ENCODE results near the gene ANXA7. TPM values are rescaled to one million over a fixed set of nuclear protein-coding genes. Genes with fewer than 3 reads are reported as not detected.
A peak's percentile ranks its signal among the peaks of the same experiment; 100 is the strongest.

Gene ANXA7
- total RNA-seq, 2 experiments from 2014 or later: 98.7 to 107 TPM

DNA sequence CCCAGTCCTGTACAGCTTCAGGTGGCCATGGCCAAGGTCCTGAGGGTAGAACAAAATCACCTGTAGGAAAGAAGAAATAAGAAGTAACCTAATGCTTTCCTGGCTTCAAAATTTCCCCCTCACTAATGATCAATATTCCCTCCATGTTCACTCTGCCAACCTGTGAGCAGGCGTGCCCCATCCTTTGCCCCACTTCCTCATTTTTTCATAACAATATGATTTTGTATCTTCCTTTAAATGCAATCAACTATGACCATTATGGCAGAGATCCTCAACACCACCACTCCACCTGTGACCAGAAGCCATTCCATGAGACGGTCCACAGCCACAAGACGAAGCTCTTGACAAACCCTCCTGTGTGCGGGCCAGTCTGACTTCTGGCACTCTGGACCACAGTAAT is 12.5 kb upstream of the ANXA7 start:
- no peak overlapping the region for H3K4me3 Mint-ChIP-seq
- POLR2A ChIA-PET: interaction anchor here (1.2 kb wide), 1 partner anchor 9 kb away, joined by 3 read pairs; no protein-coding TSS in a partner anchor
- CTCF ChIA-PET: no interaction called here
- no peaks in the 10 kb centered on the region for H3K27me3 Mint-ChIP-seq
- peaks cover 48% of the 10 kb centered on the region for H3K36me3 Mint-ChIP-seq (ENCODE audit: low read depth)
- no peaks in the 10 kb centered on the region for H3K9me3 Mint-ChIP-seq
- no peak for DNase-seq
- no peak overlapping the region for H3K27ac Mint-ChIP-seq
- H3K4me1 Mint-ChIP-seq: no peaks in the 10 kb centered on the region

DNA sequence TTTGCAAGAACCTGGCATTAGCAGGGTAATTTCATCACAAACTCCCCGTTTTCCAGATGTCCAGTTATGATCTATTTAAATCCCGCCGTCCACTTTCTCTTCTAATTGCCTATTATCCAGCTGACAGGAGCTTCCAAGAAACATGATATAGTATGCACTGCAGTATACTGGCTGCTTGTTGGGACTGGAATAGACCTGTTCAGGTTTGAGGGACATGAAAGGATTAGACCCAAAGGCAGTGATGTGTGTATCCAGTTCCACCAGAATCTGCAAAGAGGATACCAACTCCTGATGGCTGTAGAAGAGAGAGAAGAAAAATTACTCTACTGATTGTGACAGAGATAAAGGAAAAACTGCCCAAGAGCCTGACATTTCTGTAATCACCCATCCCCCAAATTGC is 10.6 kb upstream of the ANXA7 start:
- no peak overlapping the region for H3K4me3 Mint-ChIP-seq
- H3K4me1 Mint-ChIP-seq: no peaks in the 10 kb centered on the region
- DNase-seq: no peak
- H3K9me3 Mint-ChIP-seq: no peaks in the 10 kb centered on the region
- CTCF ChIA-PET: no interaction called here
- H3K27ac Mint-ChIP-seq: no peak overlapping the region
- POLR2A ChIA-PET: no interaction called here
- no peaks in the 10 kb centered on the region for H3K27me3 Mint-ChIP-seq
- peaks cover 46% of the 10 kb centered on the region for H3K36me3 Mint-ChIP-seq (ENCODE audit: low read depth)

DNA sequence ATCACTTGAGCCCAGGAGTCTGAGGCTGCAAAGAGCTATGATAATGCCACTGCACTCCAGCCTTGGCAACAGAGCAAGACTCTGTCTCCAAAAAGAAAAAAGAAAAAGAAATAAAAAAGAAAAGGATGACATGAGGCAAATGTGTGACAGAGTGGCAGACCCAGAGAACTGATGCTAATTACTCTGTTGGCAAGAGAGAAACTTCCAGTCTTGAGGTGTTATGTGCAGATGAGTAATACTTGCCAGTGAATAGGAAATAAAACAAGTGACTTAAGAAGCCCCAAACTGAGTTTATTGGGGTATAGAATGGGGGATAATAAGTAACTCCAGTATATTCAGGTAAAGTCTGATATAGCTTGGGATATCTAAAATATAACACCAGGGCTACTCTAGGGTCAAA is 9.5 kb upstream of the ANXA7 start:
- H3K9me3 Mint-ChIP-seq: no peaks in the 10 kb centered on the region
- CTCF ChIA-PET: no interaction called here
- peaks cover 46% of the 10 kb centered on the region for H3K36me3 Mint-ChIP-seq (ENCODE audit: low read depth)
- H3K27ac Mint-ChIP-seq: no peak overlapping the region
- H3K4me1 Mint-ChIP-seq: no peaks in the 10 kb centered on the region
- no peak overlapping the region for H3K4me3 Mint-ChIP-seq
- H3K27me3 Mint-ChIP-seq: no peaks in the 10 kb centered on the region
- DNase-seq: no peak
- POLR2A ChIA-PET: no interaction called here

DNA sequence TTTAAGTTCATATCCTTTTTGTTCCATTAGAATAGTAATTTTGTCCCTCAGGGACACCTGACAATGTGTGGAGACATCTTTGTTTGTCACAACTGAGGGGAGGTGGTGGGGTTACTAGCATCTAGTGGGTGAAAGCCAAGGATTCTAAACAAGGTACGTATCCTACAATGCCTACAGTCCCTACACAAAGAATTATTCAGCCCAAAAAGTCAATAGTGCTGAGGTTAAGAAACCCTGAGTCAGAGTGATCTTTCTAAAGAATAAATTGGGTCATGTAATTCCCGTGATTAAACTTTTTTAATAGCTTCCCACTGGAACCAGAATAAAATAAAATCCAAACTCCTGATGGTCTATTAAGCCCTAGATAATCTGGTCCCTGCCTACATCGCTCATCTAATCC is 2.7 kb upstream of the ANXA7 start:
- Mint-ChIP-seq H3K9me3 (no peaks in the 10 kb centered on the region), H3K27ac (no peak overlapping the region), H3K27me3 (peaks cover 3% of the 10 kb centered on the region), H3K4me3 (no peak overlapping the region), H3K4me1 (peaks cover 29% of the 10 kb centered on the region), H3K36me3 (ENCODE audit: low read depth) (peaks cover 3% of the 10 kb centered on the region)
- no peak for DNase-seq
- ChIA-PET POLR2A (interaction anchor here (1.0 to 1.1 kb wide), 2 partner anchors 10 kb away, joined by 3 read pairs; no protein-coding TSS in a partner anchor), CTCF (no interaction called here)

DNA sequence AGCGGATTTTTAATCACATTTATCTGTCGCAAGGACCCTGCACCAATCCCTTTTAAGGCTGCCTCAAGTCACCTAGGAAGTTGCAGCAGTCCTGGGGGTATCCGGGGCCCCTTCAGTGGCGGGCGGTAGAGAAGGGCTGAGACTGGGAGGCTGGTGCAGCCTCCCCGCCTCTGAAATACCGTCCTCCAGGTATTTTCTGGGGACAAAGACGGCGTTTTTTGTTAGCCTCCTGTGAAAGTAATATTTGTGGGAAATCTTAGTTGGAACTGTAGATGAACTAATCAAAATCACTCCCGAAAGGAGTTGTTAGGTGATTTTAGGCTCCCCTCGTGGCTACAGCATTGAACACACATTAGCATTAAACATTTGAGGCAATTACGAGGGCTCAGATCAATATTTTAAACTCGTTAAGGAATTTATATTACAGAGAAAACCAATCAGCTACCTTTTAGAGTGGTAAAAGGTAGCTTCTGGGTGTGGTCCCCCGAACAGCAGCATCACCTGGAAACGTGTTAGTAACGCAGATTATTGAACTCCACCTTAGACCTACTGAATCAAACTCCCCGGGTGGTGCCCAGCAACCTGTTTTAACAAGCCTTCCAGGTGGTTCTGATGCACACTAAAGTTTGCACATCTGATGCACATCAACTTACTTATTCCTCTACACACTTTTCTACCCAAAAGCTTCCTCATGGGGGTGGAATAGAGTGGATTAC is 530 bp upstream of the ANXA7 start:
- CTCF ChIA-PET: interaction anchor here (0.6 to 1.6 kb wide), 2 partner anchors 81 to 308 kb away, joined by 3 to 4 read pairs; partner anchors contain the start of gene PPP3CB
- POLR2A ChIA-PET: interaction anchor here (1.0 to 5.7 kb wide), 9 partner anchors 9 to 169 kb away, joined by 3 to 63 read pairs (median 5); partner anchors contain the start of genes CFAP70, DNAJC9, MRPS16 and PPP3CB
- DNase-seq: no peak
- Mint-ChIP-seq H3K36me3 (ENCODE audit: low read depth) (peaks cover 15% of the 10 kb centered on the region), H3K9me3 (no peaks in the 10 kb centered on the region), H3K4me3 (peak overlapping the region; percentile 84), H3K27ac (peak overlapping the region; percentile 63), H3K4me1 (peaks cover 46% of the 10 kb centered on the region), H3K27me3 (peaks cover 3% of the 10 kb centered on the region)

DNA sequence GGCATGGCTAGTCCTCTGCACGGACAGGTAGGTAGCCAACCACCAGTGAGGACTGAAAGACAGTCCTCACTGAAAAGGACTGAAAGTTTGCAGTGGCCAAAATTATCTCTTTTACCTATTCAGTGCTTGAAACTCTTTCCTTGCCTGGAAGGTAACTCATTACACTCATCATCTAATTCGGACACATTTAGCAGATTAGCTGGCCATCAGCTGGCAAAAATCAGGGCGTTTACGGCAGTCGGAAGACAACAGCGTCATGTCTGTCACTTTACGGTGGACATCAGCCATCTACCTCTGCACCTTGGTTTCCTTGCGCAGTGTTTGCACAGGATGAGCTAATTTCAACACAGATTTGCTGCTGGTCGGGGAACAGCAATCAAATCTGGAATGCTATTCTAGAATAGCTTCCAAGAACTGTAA is 740 bp downstream of the ANXA7 start:
- H3K27ac Mint-ChIP-seq: peak overlapping the region; percentile 83

DNA sequence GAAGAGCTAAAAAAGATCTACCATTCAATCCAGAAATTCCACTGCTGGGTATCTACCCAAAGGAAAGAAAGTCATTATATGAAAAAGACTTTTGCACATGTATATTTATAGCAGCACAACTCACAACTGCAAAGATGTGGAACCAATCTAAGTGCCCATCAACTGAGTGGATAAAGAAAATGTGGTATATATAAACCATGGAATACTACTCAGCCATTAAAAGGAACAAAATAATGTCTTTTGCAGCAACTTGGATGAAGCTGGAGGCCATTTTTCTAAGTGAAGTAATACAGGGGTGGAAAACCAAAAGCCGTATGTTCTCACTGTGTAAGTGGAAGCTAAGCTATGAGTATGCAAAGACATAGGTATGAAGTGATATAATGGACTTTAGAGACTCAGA is 3.0 kb downstream of the ANXA7 start:
- H3K9me3 Mint-ChIP-seq: no peaks in the 10 kb centered on the region
- DNase-seq: no peak
- ChIA-PET POLR2A (interaction anchor here (1.0 to 5.7 kb wide), 3 partner anchors 12 to 84 kb away, joined by 3 to 63 read pairs (median 24); partner anchors contain the start of genes CFAP70 and PPP3CB), CTCF (interaction anchor here (1.0 kb wide), 1 partner anchor 233 kb away, joined by 3 read pairs; no protein-coding TSS in a partner anchor)
- no peak overlapping the region for H3K4me3 Mint-ChIP-seq
- peaks cover 65% of the 10 kb centered on the region for H3K4me1 Mint-ChIP-seq
- peaks cover 37% of the 10 kb centered on the region for H3K36me3 Mint-ChIP-seq (ENCODE audit: low read depth)
- peaks cover 3% of the 10 kb centered on the region for H3K27me3 Mint-ChIP-seq
- H3K27ac Mint-ChIP-seq: no peak overlapping the region

More for the DNA sequence above, 740 bp downstream of the ANXA7 start:
- ChIA-PET POLR2A (interaction anchor here (0.7 to 5.7 kb wide), 29 partner anchors 8 to 359 kb away, joined by 3 to 63 read pairs (median 4); partner anchors contain the start of genes CFAP70, DNAJC9, MRPS16 and MSS51), CTCF (interaction anchor here (0.7 to 1.6 kb wide), 10 partner anchors 8 to 663 kb away, joined by 3 to 5 read pairs (median 3); partner anchors contain the start of genes CFAP70 and PPP3CB)
- Mint-ChIP-seq H3K4me3 (peak overlapping the region; percentile 84), H3K9me3 (no peaks in the 10 kb centered on the region), H3K4me1 (peaks cover 54% of the 10 kb centered on the region), H3K27me3 (peaks cover 3% of the 10 kb centered on the region), H3K36me3 (ENCODE audit: low read depth) (peaks cover 21% of the 10 kb centered on the region)
- DNase-seq: peak; percentile 62

DNA sequence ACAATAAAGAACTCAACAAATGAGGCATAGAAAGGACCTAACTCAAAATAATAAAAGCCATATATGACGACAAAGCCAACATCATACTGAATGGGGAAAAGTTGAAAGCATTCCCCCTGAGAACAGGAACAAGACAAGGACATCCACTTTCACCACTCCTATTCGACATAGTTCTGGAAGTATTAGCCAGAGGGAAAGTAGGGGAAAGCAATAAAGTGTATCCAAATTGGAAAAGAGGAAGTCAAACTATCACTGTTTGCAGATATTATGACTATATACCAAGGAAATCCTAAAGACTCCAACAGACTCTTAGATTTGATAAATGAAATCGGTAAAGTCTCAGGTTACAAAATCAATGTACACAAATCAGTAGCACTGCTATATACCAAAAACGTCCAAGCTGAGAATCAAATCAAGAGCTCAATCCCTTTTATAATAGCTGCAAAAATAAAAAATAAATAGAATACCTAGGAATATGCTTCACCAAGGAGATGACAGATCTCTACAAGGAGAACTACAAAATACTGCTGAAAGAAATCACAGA is 4.8 kb downstream of the ANXA7 start:
- ChIA-PET CTCF (no interaction called here), POLR2A (interaction anchor here (1.3 kb wide), 1 partner anchor 157 kb away, joined by 4 read pairs; the partner anchor contains the start of gene MRPS16)
- peaks cover 37% of the 10 kb centered on the region for H3K36me3 Mint-ChIP-seq (ENCODE audit: low read depth)
- no peak overlapping the region for H3K27ac Mint-ChIP-seq
- H3K27me3 Mint-ChIP-seq: no peaks in the 10 kb centered on the region
- H3K4me3 Mint-ChIP-seq: no peak overlapping the region
- no peak for DNase-seq
- no peaks in the 10 kb centered on the region for H3K9me3 Mint-ChIP-seq
- peaks cover 52% of the 10 kb centered on the region for H3K4me1 Mint-ChIP-seq

DNA sequence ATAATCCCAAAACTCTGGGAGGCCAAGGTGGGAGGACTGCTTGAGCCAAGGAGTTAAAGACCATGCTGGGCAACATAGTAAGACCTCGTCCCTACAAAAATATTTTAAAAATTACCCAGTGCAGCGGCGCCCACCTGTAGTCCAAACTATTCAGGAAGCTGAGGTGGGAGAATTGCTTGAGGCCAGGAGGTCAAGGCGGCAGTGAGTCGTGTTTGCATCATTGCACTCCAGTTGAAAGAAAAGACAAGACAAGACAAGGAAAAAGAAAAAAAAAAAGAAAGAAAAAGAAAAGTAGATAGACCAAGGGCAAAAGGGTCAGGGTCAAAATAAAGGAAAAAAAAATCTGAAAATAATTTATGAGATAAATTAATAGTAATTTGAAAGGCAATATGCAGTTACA is 5.8 kb downstream of the ANXA7 start:
- Mint-ChIP-seq H3K27ac (no peak overlapping the region), H3K27me3 (no peaks in the 10 kb centered on the region), H3K4me3 (no peak overlapping the region), H3K36me3 (ENCODE audit: low read depth) (peaks cover 37% of the 10 kb centered on the region), H3K4me1 (peaks cover 49% of the 10 kb centered on the region), H3K9me3 (no peaks in the 10 kb centered on the region)
- ChIA-PET CTCF (no interaction called here), POLR2A (interaction anchor here (1.0 to 1.3 kb wide), 2 partner anchors 156 to 162 kb away, joined by 3 to 4 read pairs; partner anchors contain the start of gene MRPS16)
- DNase-seq: no peak

DNA sequence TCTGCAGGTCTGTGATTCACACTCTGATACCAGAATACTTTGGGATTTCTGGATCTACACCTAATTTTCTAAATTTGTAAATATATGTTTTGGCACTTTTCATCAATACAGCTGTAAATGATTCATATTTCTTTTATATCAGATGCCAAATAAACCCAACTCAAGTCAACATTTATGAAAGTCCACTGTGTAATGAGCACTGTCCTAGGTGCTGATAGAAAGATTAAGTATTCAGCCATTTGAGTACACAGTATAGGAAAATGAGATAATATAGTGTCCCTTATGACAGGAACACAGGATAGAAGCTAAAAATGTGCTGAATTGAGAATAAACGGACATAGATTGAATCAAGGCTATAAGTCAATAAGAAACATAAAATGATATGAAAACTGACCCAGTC is 6.4 kb downstream of the ANXA7 start:
- Mint-ChIP-seq H3K27ac (no peak overlapping the region), H3K36me3 (ENCODE audit: low read depth) (peaks cover 37% of the 10 kb centered on the region), H3K9me3 (no peaks in the 10 kb centered on the region), H3K4me1 (peaks cover 45% of the 10 kb centered on the region), H3K4me3 (no peak overlapping the region), H3K27me3 (no peaks in the 10 kb centered on the region)
- POLR2A ChIA-PET: interaction anchor here (1.0 to 1.8 kb wide), 3 partner anchors 88 to 161 kb away, joined by 3 to 5 read pairs (median 4); partner anchors contain the start of genes MRPS16 and PPP3CB
- CTCF ChIA-PET: no interaction called here
- no peak for DNase-seq

DNA sequence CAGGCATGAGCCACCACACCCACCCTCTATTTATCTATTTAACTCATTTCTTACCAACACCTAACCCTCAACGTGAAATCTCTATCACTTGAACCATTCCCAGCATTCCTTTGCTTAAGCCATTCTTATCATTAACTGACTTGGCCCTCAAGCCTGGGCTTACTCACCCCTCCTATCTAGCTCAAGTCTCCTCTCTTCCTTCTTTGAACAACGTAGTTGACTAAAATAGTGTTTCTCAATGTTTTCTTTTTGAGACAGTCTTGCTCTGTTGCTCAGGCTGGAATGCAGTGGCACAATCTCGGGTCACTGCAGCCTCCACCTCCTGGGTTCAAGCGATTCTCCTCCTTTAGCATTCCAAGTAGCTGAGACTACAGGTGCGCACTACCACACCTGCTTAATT is 7.0 kb downstream of the ANXA7 start:
- no peaks in the 10 kb centered on the region for H3K27me3 Mint-ChIP-seq
- CTCF ChIA-PET: no interaction called here
- H3K4me1 Mint-ChIP-seq: peaks cover 40% of the 10 kb centered on the region
- H3K27ac Mint-ChIP-seq: no peak overlapping the region
- no peak for DNase-seq
- H3K36me3 Mint-ChIP-seq (ENCODE audit: low read depth): peaks cover 34% of the 10 kb centered on the region
- no peak overlapping the region for H3K4me3 Mint-ChIP-seq
- H3K9me3 Mint-ChIP-seq: no peaks in the 10 kb centered on the region
- POLR2A ChIA-PET: interaction anchor here (1.0 to 1.8 kb wide), 2 partner anchors 10 to 88 kb away, joined by 3 to 5 read pairs; partner anchors contain the start of gene PPP3CB

DNA sequence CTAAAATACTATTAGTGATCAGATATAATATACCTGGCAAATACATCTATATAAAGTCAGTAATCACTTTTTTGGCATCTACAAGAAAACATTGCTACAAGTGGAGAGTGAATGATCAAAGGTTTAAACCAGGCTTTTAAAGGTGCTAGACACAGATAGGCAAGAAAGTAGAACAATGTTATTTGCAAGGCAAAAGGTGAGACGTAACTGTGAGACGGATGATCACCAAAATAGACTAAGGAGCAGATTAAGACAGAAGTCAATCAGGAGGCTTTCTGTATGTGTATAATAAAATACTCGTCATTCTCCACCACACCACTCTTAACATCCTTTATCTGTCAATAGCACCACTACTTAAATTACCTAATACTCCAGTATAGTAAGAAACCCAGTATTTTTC is 8.3 kb downstream of the ANXA7 start:
- Mint-ChIP-seq H3K9me3 (no peaks in the 10 kb centered on the region), H3K4me3 (no peak overlapping the region), H3K36me3 (ENCODE audit: low read depth) (peaks cover 33% of the 10 kb centered on the region), H3K27ac (no peak overlapping the region), H3K27me3 (no peaks in the 10 kb centered on the region), H3K4me1 (peaks cover 29% of the 10 kb centered on the region)
- DNase-seq: no peak
- ChIA-PET CTCF (no interaction called here), POLR2A (interaction anchor here (1.0 to 1.4 kb wide), 2 partner anchors 8 to 12 kb away, joined by 3 to 4 read pairs; partner anchors contain the start of gene ANXA7)

DNA sequence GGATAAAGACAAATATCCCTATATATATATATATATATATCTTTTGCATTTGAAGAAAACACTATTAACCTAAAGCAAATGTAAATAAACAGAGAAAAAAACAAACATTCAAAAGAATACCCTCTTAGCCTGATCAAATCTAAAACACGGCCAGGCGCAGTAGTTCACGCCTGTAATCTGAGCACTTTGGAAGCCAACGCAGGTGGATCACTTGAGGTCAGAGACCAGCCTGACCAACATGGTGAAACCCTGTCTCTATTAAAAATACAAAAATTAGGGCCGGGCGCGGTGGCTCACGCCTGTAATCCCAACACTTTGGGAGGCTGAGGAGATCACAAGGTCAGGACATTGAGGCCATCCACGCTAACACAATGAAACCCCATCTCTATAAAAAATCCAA is 9.2 kb downstream of the ANXA7 start:
- Mint-ChIP-seq H3K36me3 (ENCODE audit: low read depth) (peaks cover 29% of the 10 kb centered on the region), H3K27ac (no peak overlapping the region), H3K4me1 (peaks cover 23% of the 10 kb centered on the region), H3K9me3 (no peaks in the 10 kb centered on the region), H3K4me3 (no peak overlapping the region), H3K27me3 (no peaks in the 10 kb centered on the region)
- CTCF ChIA-PET: interaction anchor here (0.6 kb wide), 1 partner anchor 8 kb away, joined by 3 read pairs; no protein-coding TSS in a partner anchor
- no peak for DNase-seq
- POLR2A ChIA-PET: interaction anchor here (1.4 kb wide), 1 partner anchor 9 kb away, joined by 4 read pairs; the partner anchor contains the start of gene ANXA7
